Keratinocyte (primary cell): ENCODE measurements around the gene COX4I1. TPM values are rescaled to one million over a fixed set of nuclear protein-coding genes. Genes with fewer than 3 reads are reported as not detected.

Experiments used
- DNase-seq: peaks from one replicate; pipeline ENCODE4 v3.0.0-alpha.2; 2011; ENCODE audit warnings: low read depth, missing footprints, low spot score
- FAIRE-seq: peaks from 2 replicates; lab custom pipeline; 2011; peaks lifted over from hg19 to GRCh38; lab: Jason Lieb, UNC
- H2AFZ ChIP-seq: 2 replicates; pipeline ENCODE4 v1.6.0; 2012; ENCODE audit warnings: low read length, control low read depth, inconsistent platforms; ENCODE audit not compliant: control insufficient read depth
- H3K27ac ChIP-seq: 2 replicates; pipeline ENCODE4 v1.5.1; 2011; ENCODE audit warnings: low read length; ENCODE audit not compliant: control insufficient read depth, insufficient read depth
- H3K27me3 ChIP-seq: 3 replicates; pipeline ENCODE4 v1.6.0; 2011; ENCODE audit warnings: low read length; ENCODE audit not compliant: control insufficient read depth, insufficient read depth; ENCODE audit errors: extremely low read depth
- H3K36me3 ChIP-seq, 2 experiments: 2 replicates in 1 of 2; 3 replicates in 1 of 2; pipeline ENCODE4 v1.5.1; 2011; ENCODE audit warnings: low read length in 2 of 2, mild to moderate bottlenecking in 1 of 2; ENCODE audit not compliant: control insufficient read depth in 2 of 2, insufficient read depth in 2 of 2; ENCODE audit errors: extremely low read depth in 1 of 2
- H3K4me1 ChIP-seq: 3 replicates; pipeline ENCODE4 v1.5.1; 2011; ENCODE audit warnings: low read length; ENCODE audit not compliant: control insufficient read depth, insufficient read depth; ENCODE audit errors: extremely low read depth
- H3K4me2 ChIP-seq: 3 replicates; pipeline ENCODE4 v1.6.0; 2011; ENCODE audit warnings: low read depth, low read length; ENCODE audit not compliant: control insufficient read depth, insufficient read depth; ENCODE audit errors: extremely low read depth
- H3K4me3 ChIP-seq, 3 experiments: fragments of 200-600 bp in 1 of 3; sonication (generic) in 1 of 3; 2 replicates in 2 of 3; 3 replicates in 1 of 3; pipeline ENCODE4 v1.5.1; 2011 to 2016; ENCODE audit warnings: low read length in 3 of 3, mild to moderate bottlenecking in 3 of 3, control low read depth in 2 of 3, inconsistent platforms in 1 of 3, low read depth in 1 of 3, mixed read lengths in 1 of 3, mixed run types in 1 of 3, moderate library complexity in 1 of 3; ENCODE audit not compliant: control insufficient read depth in 2 of 3, insufficient read depth in 2 of 3; ENCODE audit errors: extremely low read depth in 1 of 3
- H3K79me2 ChIP-seq: 2 replicates; pipeline ENCODE4 v1.6.0; 2012; ENCODE audit warnings: low read length; ENCODE audit not compliant: control insufficient read depth, insufficient read depth
- H3K9ac ChIP-seq: 3 replicates; pipeline ENCODE4 v1.6.0; 2011; ENCODE audit warnings: low read length; ENCODE audit not compliant: control insufficient read depth, insufficient read depth; ENCODE audit errors: extremely low read depth
- H3K9me1 ChIP-seq: 3 replicates; pipeline ENCODE4 v1.6.0; 2011; ENCODE audit warnings: low read length; ENCODE audit not compliant: control insufficient read depth, insufficient read depth; ENCODE audit errors: extremely low read depth
- H3K9me3 ChIP-seq: 2 replicates; pipeline ENCODE4 v1.5.1; 2012; ENCODE audit warnings: low read depth, low read length; ENCODE audit not compliant: control insufficient read depth
- H4K20me1 ChIP-seq: 3 replicates; pipeline ENCODE4 v1.6.0; 2011; ENCODE audit warnings: low read length; ENCODE audit not compliant: control insufficient read depth, insufficient read depth; ENCODE audit errors: extremely low read depth
- EZH2 ChIP-seq: IDR thresholded peaks from one replicate; pipeline ENCODE4 v1.6.1; 2012; ENCODE audit warnings: inconsistent platforms, mild to moderate bottlenecking, low read length, moderate library complexity
- dilution Hi-C: fragments of 300-500 bp; cut with MboI; formaldehyde crosslinking; loops from one replicate; pipeline ENCODE4 v1.7.0; 2020; ENCODE audit warnings: low sequenced_read_pairs; ENCODE audit not compliant: extremely low pct_ligation_motif_present
- polyA plus RNA-seq, 5 experiments: library from polyadenylated mRNA; depleted of rRNA in 3 of 5; stranded (reverse) in 3 of 5; stranded (forward) in 1 of 5; unstranded in 1 of 5; fragments of >200 nt; gene quantifications; 1 replicate in 1 of 5; 2 replicates in 3 of 5; 3 replicates in 1 of 5; pipeline versions ENCODE4 v1.2.1 to v1.2.3, GENCODE V29; 2011 to 2012; ENCODE audit warnings: missing spikeins in 2 of 5, low read depth in 1 of 5, low replicate concordance in 1 of 5
- TF ChIP-seq, protein P1 (sequence below), 3 experiments: IDR thresholded peaks in 1 of 3; conservative IDR thresholded peaks in 1 of 3; optimal IDR thresholded peaks in 1 of 3; 2 replicates in 2 of 3; 3 replicates in 1 of 3; pipeline versions ENCODE3 to v1.5.1; 2011; ENCODE audit warnings: low read length in 3 of 3, mild to moderate bottlenecking in 3 of 3, moderate library complexity in 2 of 3, control low read depth in 1 of 3, inconsistent platforms in 1 of 3; ENCODE audit not compliant: insufficient read depth in 2 of 3; ENCODE audit errors: extremely low read depth in 1 of 3

The COX4I1 gene
- polyA plus RNA-seq, 1 donor (not counting 4 experiments of a cell fraction or from before 2014, with no cell fraction given), result 809 TPM

DNA sequence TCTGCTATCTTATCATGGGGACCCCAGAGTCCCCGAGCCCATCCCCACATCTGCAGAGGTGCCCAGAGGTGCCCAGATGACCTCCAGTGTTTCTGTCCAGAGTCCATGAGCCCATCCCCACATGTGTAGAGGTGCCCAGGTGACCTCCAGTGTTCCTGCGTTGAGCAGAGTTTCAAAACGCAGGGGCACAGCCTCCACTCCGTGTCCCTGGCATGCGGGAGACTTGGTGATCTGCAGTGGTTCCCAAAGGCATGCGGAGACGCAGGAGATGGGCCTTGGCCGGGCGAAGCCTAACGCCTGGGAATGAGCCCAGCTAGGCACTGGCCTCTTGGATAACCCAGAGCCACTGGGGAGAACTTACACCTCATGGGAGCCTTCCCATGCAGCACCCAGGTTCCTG, 41.3 kb downstream of the COX4I1 start:
- DNase-seq (no peak), FAIRE-seq (no peak)
- Histone ChIP-seq H4K20me1 (no peaks in the 10 kb centered on the region), H3K27ac (no peak overlapping the region), H3K4me2 (no peak overlapping the region), H3K9me3 (no peaks in the 10 kb centered on the region), H3K4me3 (no peak overlapping the region), H3K36me3 (no peaks in the 10 kb centered on the region), H3K79me2 (no peaks in the 10 kb centered on the region), H3K4me1 (no peaks in the 10 kb centered on the region), H3K27me3 (peaks cover 10% of the 10 kb centered on the region), H2AFZ (no peak overlapping the region), H3K9ac (no peak overlapping the region), H3K9me1 (no peaks in the 10 kb centered on the region)
- TF ChIP-seq EZH2, result no peak
- TF ChIP-seq, protein P1, sequence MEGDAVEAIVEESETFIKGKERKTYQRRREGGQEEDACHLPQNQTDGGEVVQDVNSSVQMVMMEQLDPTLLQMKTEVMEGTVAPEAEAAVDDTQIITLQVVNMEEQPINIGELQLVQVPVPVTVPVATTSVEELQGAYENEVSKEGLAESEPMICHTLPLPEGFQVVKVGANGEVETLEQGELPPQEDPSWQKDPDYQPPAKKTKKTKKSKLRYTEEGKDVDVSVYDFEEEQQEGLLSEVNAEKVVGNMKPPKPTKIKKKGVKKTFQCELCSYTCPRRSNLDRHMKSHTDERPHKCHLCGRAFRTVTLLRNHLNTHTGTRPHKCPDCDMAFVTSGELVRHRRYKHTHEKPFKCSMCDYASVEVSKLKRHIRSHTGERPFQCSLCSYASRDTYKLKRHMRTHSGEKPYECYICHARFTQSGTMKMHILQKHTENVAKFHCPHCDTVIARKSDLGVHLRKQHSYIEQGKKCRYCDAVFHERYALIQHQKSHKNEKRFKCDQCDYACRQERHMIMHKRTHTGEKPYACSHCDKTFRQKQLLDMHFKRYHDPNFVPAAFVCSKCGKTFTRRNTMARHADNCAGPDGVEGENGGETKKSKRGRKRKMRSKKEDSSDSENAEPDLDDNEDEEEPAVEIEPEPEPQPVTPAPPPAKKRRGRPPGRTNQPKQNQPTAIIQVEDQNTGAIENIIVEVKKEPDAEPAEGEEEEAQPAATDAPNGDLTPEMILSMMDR (optimal IDR thresholded peaks at IDR 0.05 in 1 of 3, IDR thresholded peaks at IDR 0.05 in 1 of 3, conservative IDR thresholded peaks at IDR 0.05 in 1 of 3; ENCODE audit: extremely low read depth in 1 of 3, insufficient read depth in 2 of 3, low read length in 3 of 3), result no peak
- dilution Hi-C loops, result no loop called here

DNA sequence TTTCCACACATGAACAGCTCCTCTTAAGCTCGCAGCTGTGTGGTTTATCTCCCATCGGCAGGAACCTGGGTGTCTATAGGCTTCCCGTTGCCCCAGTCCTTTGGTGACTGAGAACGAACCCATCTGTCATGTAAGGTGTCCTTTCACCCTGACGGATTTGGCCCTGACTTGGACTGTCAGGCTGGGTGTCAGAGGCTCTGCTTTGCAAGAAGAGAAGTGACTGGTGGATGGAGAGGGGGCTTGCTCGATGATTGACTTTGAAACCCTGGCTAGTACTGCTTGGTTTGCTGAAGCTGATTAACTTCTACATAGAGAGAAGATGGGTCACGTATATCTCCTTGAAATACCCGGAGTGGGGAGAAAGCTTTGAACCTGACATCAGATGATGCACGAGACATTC, 42.9 kb downstream of the COX4I1 start:
- FAIRE-seq (no peak), DNase-seq (no peak)
- H2AFZ ChIP-seq, result no peak overlapping the region
- H3K27ac ChIP-seq, result no peak overlapping the region
- H3K4me2 ChIP-seq, result no peak overlapping the region
- dilution Hi-C loops, result no loop called here
- H3K36me3 ChIP-seq, result no peaks in the 10 kb centered on the region
- no peaks in the 10 kb centered on the region for H4K20me1 ChIP-seq
- no peaks in the 10 kb centered on the region for H3K9me3 ChIP-seq
- H3K4me1 ChIP-seq, result no peaks in the 10 kb centered on the region
- no peak overlapping the region for H3K9ac ChIP-seq
- H3K9me1 ChIP-seq, result no peaks in the 10 kb centered on the region
- no peak overlapping the region for H3K4me3 ChIP-seq
- TF ChIP-seq, protein P1 (optimal IDR thresholded peaks at IDR 0.05 in 1 of 3, IDR thresholded peaks at IDR 0.05 in 1 of 3, conservative IDR thresholded peaks at IDR 0.05 in 1 of 3; ENCODE audit: extremely low read depth in 1 of 3, insufficient read depth in 2 of 3, low read length in 3 of 3), result no peak
- TF ChIP-seq EZH2, result no peak
- no peaks in the 10 kb centered on the region for H3K79me2 ChIP-seq
- no peaks in the 10 kb centered on the region for H3K27me3 ChIP-seq
